ENCODE data around the gene IL6ST. TPM values are rescaled to one million over a fixed set of nuclear protein-coding genes. Genes with fewer than 3 reads are reported as not detected.

IL6ST gene
- total RNA-seq, 1 experiment from 2014 or later: 181 TPM

- ChIA-PET CTCF (interaction anchor here (0.6 kb wide), 1 partner anchor 20 kb away, joined by 3 read pairs; no protein-coding TSS in a partner anchor), POLR2A (no interaction called here)
- no peak for DNase-seq (ENCODE audit: low read depth, low spot score)
- H3K4me1 ChIP-seq (ENCODE audit: control insufficient read depth, insufficient read depth, low read length): no peaks in the 10 kb centered on the region
- in situ Hi-C loops (cut with HindIII; ENCODE audit: low pct_unique_long_range_greater_than_20kb, low sequenced_read_pairs) (no loop called here), intact Hi-C loops (cut with micrococcal nuclease; ENCODE audit: unreplicated experiment) (no loop called here)
- BruUV-seq (replicated peaks): no TSS peak
- no peaks in the 10 kb centered on the region for H3K36me3 ChIP-seq (ENCODE audit: control insufficient read depth, insufficient read depth, low read length)
- ATAC-seq: no peak
- no peaks in the 10 kb centered on the region for H3K9me3 ChIP-seq (ENCODE audit: control insufficient read depth, insufficient read depth, low read depth, low read length)
- no peak overlapping the region for H3K27ac ChIP-seq (ENCODE audit: low read length)
- TF ChIP-seq SIN3A (IDR thresholded peaks at IDR 0.05; ENCODE audit: borderline replicate concordance, insufficient read depth, low read depth, low read length) (no peak), POLR2AphosphoS5 (IDR thresholded peaks at IDR 0.05; ENCODE audit: low read depth, low read length) (no peak), TCF7L2 (IDR thresholded peaks at IDR 0.05; ENCODE audit: low read depth, low read length) (no peak)
- TF ChIP-seq, protein P1, sequence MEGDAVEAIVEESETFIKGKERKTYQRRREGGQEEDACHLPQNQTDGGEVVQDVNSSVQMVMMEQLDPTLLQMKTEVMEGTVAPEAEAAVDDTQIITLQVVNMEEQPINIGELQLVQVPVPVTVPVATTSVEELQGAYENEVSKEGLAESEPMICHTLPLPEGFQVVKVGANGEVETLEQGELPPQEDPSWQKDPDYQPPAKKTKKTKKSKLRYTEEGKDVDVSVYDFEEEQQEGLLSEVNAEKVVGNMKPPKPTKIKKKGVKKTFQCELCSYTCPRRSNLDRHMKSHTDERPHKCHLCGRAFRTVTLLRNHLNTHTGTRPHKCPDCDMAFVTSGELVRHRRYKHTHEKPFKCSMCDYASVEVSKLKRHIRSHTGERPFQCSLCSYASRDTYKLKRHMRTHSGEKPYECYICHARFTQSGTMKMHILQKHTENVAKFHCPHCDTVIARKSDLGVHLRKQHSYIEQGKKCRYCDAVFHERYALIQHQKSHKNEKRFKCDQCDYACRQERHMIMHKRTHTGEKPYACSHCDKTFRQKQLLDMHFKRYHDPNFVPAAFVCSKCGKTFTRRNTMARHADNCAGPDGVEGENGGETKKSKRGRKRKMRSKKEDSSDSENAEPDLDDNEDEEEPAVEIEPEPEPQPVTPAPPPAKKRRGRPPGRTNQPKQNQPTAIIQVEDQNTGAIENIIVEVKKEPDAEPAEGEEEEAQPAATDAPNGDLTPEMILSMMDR (IDR thresholded peaks at IDR 0.05): no peak
- TF ChIP-seq, protein P2, sequence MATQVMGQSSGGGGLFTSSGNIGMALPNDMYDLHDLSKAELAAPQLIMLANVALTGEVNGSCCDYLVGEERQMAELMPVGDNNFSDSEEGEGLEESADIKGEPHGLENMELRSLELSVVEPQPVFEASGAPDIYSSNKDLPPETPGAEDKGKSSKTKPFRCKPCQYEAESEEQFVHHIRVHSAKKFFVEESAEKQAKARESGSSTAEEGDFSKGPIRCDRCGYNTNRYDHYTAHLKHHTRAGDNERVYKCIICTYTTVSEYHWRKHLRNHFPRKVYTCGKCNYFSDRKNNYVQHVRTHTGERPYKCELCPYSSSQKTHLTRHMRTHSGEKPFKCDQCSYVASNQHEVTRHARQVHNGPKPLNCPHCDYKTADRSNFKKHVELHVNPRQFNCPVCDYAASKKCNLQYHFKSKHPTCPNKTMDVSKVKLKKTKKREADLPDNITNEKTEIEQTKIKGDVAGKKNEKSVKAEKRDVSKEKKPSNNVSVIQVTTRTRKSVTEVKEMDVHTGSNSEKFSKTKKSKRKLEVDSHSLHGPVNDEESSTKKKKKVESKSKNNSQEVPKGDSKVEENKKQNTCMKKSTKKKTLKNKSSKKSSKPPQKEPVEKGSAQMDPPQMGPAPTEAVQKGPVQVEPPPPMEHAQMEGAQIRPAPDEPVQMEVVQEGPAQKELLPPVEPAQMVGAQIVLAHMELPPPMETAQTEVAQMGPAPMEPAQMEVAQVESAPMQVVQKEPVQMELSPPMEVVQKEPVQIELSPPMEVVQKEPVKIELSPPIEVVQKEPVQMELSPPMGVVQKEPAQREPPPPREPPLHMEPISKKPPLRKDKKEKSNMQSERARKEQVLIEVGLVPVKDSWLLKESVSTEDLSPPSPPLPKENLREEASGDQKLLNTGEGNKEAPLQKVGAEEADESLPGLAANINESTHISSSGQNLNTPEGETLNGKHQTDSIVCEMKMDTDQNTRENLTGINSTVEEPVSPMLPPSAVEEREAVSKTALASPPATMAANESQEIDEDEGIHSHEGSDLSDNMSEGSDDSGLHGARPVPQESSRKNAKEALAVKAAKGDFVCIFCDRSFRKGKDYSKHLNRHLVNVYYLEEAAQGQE (IDR thresholded peaks at IDR 0.05; ENCODE audit: insufficient read depth in 1 of 2, low read depth in 2 of 2, low read length in 1 of 2): no peak
- no peak overlapping the region for H3K4me3 ChIP-seq (ENCODE audit: low read depth in 2 of 2, low read length in 2 of 2)
- H3K27me3 ChIP-seq (ENCODE audit: control insufficient read depth, insufficient read depth, low read length): no peaks in the 10 kb centered on the region
Measured at GRCh38 chr5:56003679-56004078, 8.9 kb upstream of the IL6ST start.

- intact Hi-C loops (cut with micrococcal nuclease; ENCODE audit: unreplicated experiment) (no loop called here), in situ Hi-C loops (cut with HindIII; ENCODE audit: low pct_unique_long_range_greater_than_20kb, low sequenced_read_pairs) (no loop called here)
- ATAC-seq (no peak; the same call in 1 of the 2 replicates), DNase-seq (ENCODE audit: low read depth, low spot score) (no peak)
- POLR2A ChIA-PET: interaction anchor here (0.6 kb wide), 1 partner anchor 613 kb away, joined by 3 read pairs; no protein-coding TSS in a partner anchor
- Histone ChIP-seq H3K4me3 (ENCODE audit: low read depth in 2 of 2, low read length in 2 of 2) (no peak overlapping the region), H3K36me3 (ENCODE audit: control insufficient read depth, insufficient read depth, low read length) (no peaks in the 10 kb centered on the region), H3K27me3 (ENCODE audit: control insufficient read depth, insufficient read depth, low read length) (no peaks in the 10 kb centered on the region), H3K27ac (ENCODE audit: low read length) (no peak overlapping the region), H3K9me3 (ENCODE audit: control insufficient read depth, insufficient read depth, low read depth, low read length) (no peaks in the 10 kb centered on the region), H3K4me1 (ENCODE audit: control insufficient read depth, insufficient read depth, low read length) (no peaks in the 10 kb centered on the region)
- CTCF ChIA-PET: interaction anchor here (0.6 kb wide), 1 partner anchor 20 kb away, joined by 3 read pairs; no protein-coding TSS in a partner anchor
- no TSS peak for BruUV-seq (replicated peaks)
- TF ChIP-seq TCF7L2 (IDR thresholded peaks at IDR 0.05; ENCODE audit: low read depth, low read length) (no peak), SIN3A (IDR thresholded peaks at IDR 0.05; ENCODE audit: borderline replicate concordance, insufficient read depth, low read depth, low read length) (no peak), POLR2AphosphoS5 (IDR thresholded peaks at IDR 0.05; ENCODE audit: low read depth, low read length) (no peak)
- TF ChIP-seq, protein P1 (IDR thresholded peaks at IDR 0.05): no peak
- TF ChIP-seq, protein P2 (IDR thresholded peaks at IDR 0.05; ENCODE audit: insufficient read depth in 1 of 2, low read depth in 2 of 2, low read length in 1 of 2): no peak
Measured at GRCh38 chr5:56003179-56003578, 8.4 kb upstream of the IL6ST start.

Data from Panc1 (cell line).